Measurements from ENCODE around the gene CD247. TPM values are rescaled to one million over a fixed set of nuclear protein-coding genes. Genes with fewer than 3 reads are reported as not detected.

CD247 gene
- total and polyA plus RNA-seq, 9 of the 15 experiments (the other 6 are each of a cell fraction or from before 2014, with no cell fraction given), result 0.08 to 0.42 (median 0.28) TPM; not detected in 5

DNA sequence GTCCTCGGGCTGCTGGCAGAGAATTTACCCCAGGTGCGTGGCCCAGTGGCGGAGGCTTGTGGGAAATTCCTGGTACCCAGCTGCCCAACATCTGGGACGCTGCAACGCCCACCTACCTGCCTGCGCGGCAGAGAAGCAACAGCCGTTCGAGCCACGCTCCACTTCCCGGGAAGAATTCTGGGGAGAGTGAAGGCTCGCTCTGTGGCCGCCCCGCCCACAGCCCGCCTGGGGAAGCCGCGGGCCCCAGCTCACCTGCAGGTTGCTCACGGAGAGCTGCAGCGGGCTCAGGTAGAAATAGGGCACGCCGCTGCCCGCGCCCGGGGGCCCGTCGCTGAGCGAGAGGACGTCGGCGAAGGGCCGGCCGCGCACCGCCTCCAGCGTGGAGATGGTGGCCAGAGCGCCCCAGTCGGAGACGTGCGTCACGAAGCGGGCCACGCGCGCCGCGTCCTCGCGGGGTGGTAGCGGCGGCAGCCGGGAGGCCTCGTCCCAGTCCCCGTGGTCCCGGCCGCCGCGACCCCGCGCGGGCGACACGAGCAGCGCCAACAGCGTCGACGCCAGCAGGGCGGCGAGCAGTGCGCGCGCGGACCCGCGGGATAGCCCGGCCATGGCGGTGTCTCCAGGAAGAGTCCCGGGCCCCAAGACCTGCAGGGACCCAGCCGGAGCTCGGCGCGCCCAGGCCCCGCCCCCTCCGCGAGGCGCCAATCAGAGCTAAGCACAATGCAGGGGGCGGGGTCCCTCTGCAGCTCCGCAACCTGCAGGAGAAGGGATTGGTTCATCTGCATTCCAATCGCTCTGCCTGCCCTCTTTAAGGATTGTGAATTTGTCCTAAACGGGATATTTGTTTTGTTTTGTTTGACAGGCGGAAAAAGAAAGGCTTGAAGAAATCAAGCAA is 35.1 kb upstream of the CD247 start, which contains the start of gene CREG1 (continued):
- TF ChIP-seq, protein P1, sequence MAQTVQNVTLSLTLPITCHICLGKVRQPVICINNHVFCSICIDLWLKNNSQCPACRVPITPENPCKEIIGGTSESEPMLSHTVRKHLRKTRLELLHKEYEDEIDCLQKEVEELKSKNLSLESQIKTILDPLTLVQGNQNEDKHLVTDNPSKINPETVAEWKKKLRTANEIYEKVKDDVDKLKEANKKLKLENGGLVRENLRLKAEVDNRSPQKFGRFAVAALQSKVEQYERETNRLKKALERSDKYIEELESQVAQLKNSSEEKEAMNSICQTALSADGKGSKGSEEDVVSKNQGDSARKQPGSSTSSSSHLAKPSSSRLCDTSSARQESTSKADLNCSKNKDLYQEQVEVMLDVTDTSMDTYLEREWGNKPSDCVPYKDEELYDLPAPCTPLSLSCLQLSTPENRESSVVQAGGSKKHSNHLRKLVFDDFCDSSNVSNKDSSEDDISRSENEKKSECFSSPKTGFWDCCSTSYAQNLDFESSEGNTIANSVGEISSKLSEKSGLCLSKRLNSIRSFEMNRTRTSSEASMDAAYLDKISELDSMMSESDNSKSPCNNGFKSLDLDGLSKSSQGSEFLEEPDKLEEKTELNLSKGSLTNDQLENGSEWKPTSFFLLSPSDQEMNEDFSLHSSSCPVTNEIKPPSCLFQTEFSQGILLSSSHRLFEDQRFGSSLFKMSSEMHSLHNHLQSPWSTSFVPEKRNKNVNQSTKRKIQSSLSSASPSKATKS (CRISPR knock-in tag; IDR thresholded peaks at IDR 0.05), result no peak
- peak; percentile 87; the same call in 1 of the 2 replicates for TF ChIP-seq PHF8 (IDR thresholded peaks at IDR 0.05; ENCODE audit: borderline replicate concordance, low read length)
- TF ChIP-seq, protein P2, sequence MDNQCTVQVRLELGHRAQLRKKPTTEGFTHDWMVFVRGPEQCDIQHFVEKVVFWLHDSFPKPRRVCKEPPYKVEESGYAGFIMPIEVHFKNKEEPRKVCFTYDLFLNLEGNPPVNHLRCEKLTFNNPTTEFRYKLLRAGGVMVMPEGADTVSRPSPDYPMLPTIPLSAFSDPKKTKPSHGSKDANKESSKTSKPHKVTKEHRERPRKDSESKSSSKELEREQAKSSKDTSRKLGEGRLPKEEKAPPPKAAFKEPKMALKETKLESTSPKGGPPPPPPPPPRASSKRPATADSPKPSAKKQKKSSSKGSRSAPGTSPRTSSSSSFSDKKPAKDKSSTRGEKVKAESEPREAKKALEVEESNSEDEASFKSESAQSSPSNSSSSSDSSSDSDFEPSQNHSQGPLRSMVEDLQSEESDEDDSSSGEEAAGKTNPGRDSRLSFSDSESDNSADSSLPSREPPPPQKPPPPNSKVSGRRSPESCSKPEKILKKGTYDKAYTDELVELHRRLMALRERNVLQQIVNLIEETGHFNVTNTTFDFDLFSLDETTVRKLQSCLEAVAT (IDR thresholded peaks at IDR 0.05), result peak in 1 of 2 experiments; percentile 52; a peak in 2 of 4 replicates
- no peak for TF ChIP-seq SMARCA5 (IDR thresholded peaks at IDR 0.05)
- no peak for TF ChIP-seq MTA2 (IDR thresholded peaks at IDR 0.05; ENCODE audit: low read depth)
- TF ChIP-seq NELFE (IDR thresholded peaks at IDR 0.05; ENCODE audit: insufficient read depth, insufficient read length), result no peak
- no peak for TF ChIP-seq ZKSCAN8 (CRISPR knock-in tag; IDR thresholded peaks at IDR 0.05)
- TF ChIP-seq GTF2A2 (tag; IDR thresholded peaks at IDR 0.05), result no peak
- TF ChIP-seq, protein P3, sequence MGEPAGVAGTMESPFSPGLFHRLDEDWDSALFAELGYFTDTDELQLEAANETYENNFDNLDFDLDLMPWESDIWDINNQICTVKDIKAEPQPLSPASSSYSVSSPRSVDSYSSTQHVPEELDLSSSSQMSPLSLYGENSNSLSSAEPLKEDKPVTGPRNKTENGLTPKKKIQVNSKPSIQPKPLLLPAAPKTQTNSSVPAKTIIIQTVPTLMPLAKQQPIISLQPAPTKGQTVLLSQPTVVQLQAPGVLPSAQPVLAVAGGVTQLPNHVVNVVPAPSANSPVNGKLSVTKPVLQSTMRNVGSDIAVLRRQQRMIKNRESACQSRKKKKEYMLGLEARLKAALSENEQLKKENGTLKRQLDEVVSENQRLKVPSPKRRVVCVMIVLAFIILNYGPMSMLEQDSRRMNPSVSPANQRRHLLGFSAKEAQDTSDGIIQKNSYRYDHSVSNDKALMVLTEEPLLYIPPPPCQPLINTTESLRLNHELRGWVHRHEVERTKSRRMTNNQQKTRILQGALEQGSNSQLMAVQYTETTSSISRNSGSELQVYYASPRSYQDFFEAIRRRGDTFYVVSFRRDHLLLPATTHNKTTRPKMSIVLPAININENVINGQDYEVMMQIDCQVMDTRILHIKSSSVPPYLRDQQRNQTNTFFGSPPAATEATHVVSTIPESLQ (CRISPR knock-in tag; IDR thresholded peaks at IDR 0.05), result no peak
- TF ChIP-seq, protein P4, sequence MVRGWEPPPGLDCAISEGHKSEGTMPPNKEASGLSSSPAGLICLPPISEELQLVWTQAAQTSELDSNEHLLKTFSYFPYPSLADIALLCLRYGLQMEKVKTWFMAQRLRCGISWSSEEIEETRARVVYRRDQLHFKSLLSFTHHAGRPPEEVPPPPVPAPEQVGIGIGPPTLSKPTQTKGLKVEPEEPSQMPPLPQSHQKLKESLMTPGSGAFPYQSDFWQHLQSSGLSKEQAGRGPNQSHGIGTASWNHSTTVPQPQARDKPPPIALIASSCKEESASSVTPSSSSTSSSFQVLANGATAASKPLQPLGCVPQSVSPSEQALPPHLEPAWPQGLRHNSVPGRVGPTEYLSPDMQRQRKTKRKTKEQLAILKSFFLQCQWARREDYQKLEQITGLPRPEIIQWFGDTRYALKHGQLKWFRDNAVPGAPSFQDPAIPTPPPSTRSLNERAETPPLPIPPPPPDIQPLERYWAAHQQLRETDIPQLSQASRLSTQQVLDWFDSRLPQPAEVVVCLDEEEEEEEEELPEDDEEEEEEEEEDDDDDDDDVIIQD (CRISPR knock-in tag; IDR thresholded peaks at IDR 0.05), result no peak
- TF ChIP-seq KLF13 (tag; IDR thresholded peaks at IDR 0.05; ENCODE audit: borderline replicate concordance, low read depth), result no peak
- no peak; the same call in 1 of the 2 replicates for TF ChIP-seq PURB (CRISPR knock-in tag; IDR thresholded peaks at IDR 0.05; ENCODE audit: low read depth)
- TF ChIP-seq NFXL1 (CRISPR knock-in tag; IDR thresholded peaks at IDR 0.05), result no peak
- no peak for TF ChIP-seq ZNF347 (CRISPR knock-in tag; IDR thresholded peaks at IDR 0.05; ENCODE audit: low read depth)
- peak in 1 of 2 experiments; percentile 30; a peak in 1 of 4 replicates for TF ChIP-seq SIN3A (IDR thresholded peaks at IDR 0.05; ENCODE audit: borderline replicate concordance in 2 of 2, control insufficient read depth in 1 of 2, low read depth in 2 of 2, low read length in 2 of 2)
- no peak for TF ChIP-seq ETV6 (IDR thresholded peaks at IDR 0.05; ENCODE audit: borderline replicate concordance in 1 of 2, low read depth in 2 of 2, low read length in 1 of 2)
- TF ChIP-seq ETV6 (CRISPR knock-in tag; IDR thresholded peaks at IDR 0.05; ENCODE audit: borderline replicate concordance), result peak; percentile 74; the same call in 1 of the 2 replicates
